Kidney (tissue), 14 donors: ENCODE data around the gene KLB. TPM values are rescaled to one million over a fixed set of nuclear protein-coding genes. Genes with fewer than 3 reads are reported as not detected.
A peak's percentile ranks its signal among the peaks of the same experiment; 100 is the strongest.

Experiments
- DNase-seq, 5 donors: peaks; one replicate each; pipeline ENCODE4 v3.0.0-alpha.2; 2013 to 2020
- FAIRE-seq: peaks from 2 replicates; lab custom pipeline; 2012; peaks lifted over from hg19 to GRCh38; lab: Jason Lieb, UNC
- H3K27ac ChIP-seq, 2 donors: one replicate each; pipeline ENCODE4 v1.7.0; 2013; ENCODE audit warnings: low read depth in 2 of 2, low read length in 2 of 2, inconsistent platforms in 1 of 2
- H3K27me3 ChIP-seq: one replicate; pipeline ENCODE4 v1.7.1; 2013; ENCODE audit warnings: low read length, inconsistent platforms; ENCODE audit not compliant: control insufficient read depth, insufficient read depth
- H3K36me3 ChIP-seq, 3 donors: one replicate each; pipeline versions ENCODE4 v1.7.0 to v1.7.1; 2013; ENCODE audit warnings: low read length in 3 of 3, control low read depth in 1 of 3, inconsistent platforms in 1 of 3; ENCODE audit not compliant: insufficient read depth in 3 of 3, control insufficient read depth in 2 of 3
- H3K4me1 ChIP-seq, 3 donors: one replicate each; pipeline versions ENCODE4 v1.7.0 to v1.7.1; 2013; ENCODE audit warnings: low read length in 3 of 3, inconsistent platforms in 1 of 3, low read depth in 1 of 3; ENCODE audit not compliant: control insufficient read depth in 2 of 3, insufficient read depth in 2 of 3
- H3K4me3 ChIP-seq, 3 donors: one replicate each; pipeline versions ENCODE4 v1.7.0 to v1.8.1; 2013; ENCODE audit warnings: low read length in 3 of 3, control low read depth in 1 of 3, inconsistent platforms in 1 of 3
- H3K9ac ChIP-seq, 3 donors: one replicate each; pipeline versions ENCODE4 v1.7.0 to v1.7.1; 2013; ENCODE audit warnings: low read length in 3 of 3, control low read depth in 1 of 3, inconsistent platforms in 1 of 3
- H3K9me3 ChIP-seq, 3 donors: one replicate each; pipeline versions ENCODE4 v1.7.0 to v1.7.1; 2013; ENCODE audit warnings: low read length in 3 of 3, control low read depth in 1 of 3, inconsistent platforms in 1 of 3; ENCODE audit not compliant: control insufficient read depth in 2 of 3, insufficient read depth in 1 of 3
- CTCF ChIP-seq: IDR thresholded peaks from 3 replicates; pipeline ENCODE4 v1.5.1; 2012; ENCODE audit warnings: mild to moderate bottlenecking, moderate library complexity, borderline replicate concordance; ENCODE audit not compliant: insufficient read depth; ENCODE audit errors: extremely low read depth
- intact Hi-C: fragments of 100-400 bp; cut with DNase I; formaldehyde crosslinking; loops from one replicate; pipeline ENCODE4 v1.11.1; 2022
- polyA plus RNA-seq: library from polyadenylated mRNA; stranded (reverse); fragments of 350-450 nt; fragmentation: Illumina TruSeq; extraction: RNeasy Lipid Tissue Mini Kit (QIAGEN cat#74804); gene quantifications from one replicate; pipeline ENCODE4 v1.2.3, GENCODE V29; 2014; ENCODE audit warnings: low read depth, low replicate concordance; ENCODE audit not compliant: insufficient read depth
- total RNA-seq: library from RNA; stranded (reverse); fragmentation: NEBNext Ultra II Directional; extraction: Animal tissue kit (Norgen Biotek cat#: 25700); gene quantifications from one replicate; pipeline ENCODE4 v1.2.1, GENCODE V29; 2021
- donor health status: control.
- donor health status: control.
- donor health status: control.
- donor health status: control.
- donor health status: control.
- donor health status: DM: yes; HTN: yes; CAD: no.
- donor health status: Normal renal cell carcinoma (clear cell type).

KLB gene
- total and polyA plus RNA-seq, 2 donors from 2014 or later, result 0.41 TPM; not detected in 1

GRCh38 chr4:39451423-39452023, 44.8 kb downstream of the KLB start:
- Histone ChIP-seq H3K9me3 (no peaks in the 10 kb centered on the region), H3K9ac (no peak overlapping the region), H3K27me3 (no peaks in the 10 kb centered on the region), H3K27ac (peak overlapping the region in 1 of 2 donors; percentile 26), H3K4me1 (peaks cover under 1 to 11% (median 11%) of the 10 kb centered on the region in 3 donors), H3K4me3 (no peak overlapping the region), H3K36me3 (peaks cover 9 to 36% (median 25%) of the 10 kb centered on the region in 3 donors)
- FAIRE-seq (no peak), DNase-seq (no peak)
- TF ChIP-seq CTCF, result no peak
- intact Hi-C loops, result no loop called here

GRCh38 chr4:39452153-39452859, 45.6 kb downstream of the KLB start:
- no peak overlapping the region for H3K9ac ChIP-seq
- H3K27me3 ChIP-seq, result no peaks in the 10 kb centered on the region
- intact Hi-C loops, result no loop called here
- FAIRE-seq, result no peak
- peaks cover 15 to 44% (median 30%) of the 10 kb centered on the region in 3 donors for H3K36me3 ChIP-seq
- peaks cover 6 to 16% (median 10%) of the 10 kb centered on the region in 3 donors for H3K4me1 ChIP-seq
- H3K9me3 ChIP-seq, result no peaks in the 10 kb centered on the region
- TF ChIP-seq CTCF, result no peak
- no peak for DNase-seq
- H3K27ac ChIP-seq, result no peak overlapping the region
- no peak overlapping the region for H3K4me3 ChIP-seq

- no peak overlapping the region for H3K27ac ChIP-seq
- no peaks in the 10 kb centered on the region for H3K9me3 ChIP-seq
- no peak for TF ChIP-seq CTCF
- no peak overlapping the region for H3K4me3 ChIP-seq
- H3K9ac ChIP-seq, result no peak overlapping the region
- H3K36me3 ChIP-seq, result peaks cover 17 to 46% (median 30%) of the 10 kb centered on the region in 3 donors
- peaks cover 11 to 21% (median 13%) of the 10 kb centered on the region in 3 donors for H3K4me1 ChIP-seq
- no peaks in the 10 kb centered on the region for H3K27me3 ChIP-seq
- FAIRE-seq (no peak), DNase-seq (no peak)
- intact Hi-C loops, result no loop called here
Measured at GRCh38 chr4:39452860-39453587, 46.3 kb downstream of the KLB start.
